Keratinocyte (primary cell): ENCODE results near the gene GGA1. TPM values are rescaled to one million over a fixed set of nuclear protein-coding genes. Genes with fewer than 3 reads are reported as not detected.

Experiments used
- DNase-seq: peaks from one replicate; pipeline ENCODE4 v3.0.0-alpha.2; 2011; ENCODE audit warnings: low read depth, missing footprints, low spot score
- FAIRE-seq: peaks from 2 replicates; lab custom pipeline; 2011; peaks lifted over from hg19 to GRCh38; lab: Jason Lieb, UNC
- H2AFZ ChIP-seq: 2 replicates; pipeline ENCODE4 v1.6.0; 2012; ENCODE audit warnings: low read length, control low read depth, inconsistent platforms; ENCODE audit not compliant: control insufficient read depth
- H3K27ac ChIP-seq: 2 replicates; pipeline ENCODE4 v1.5.1; 2011; ENCODE audit warnings: low read length; ENCODE audit not compliant: control insufficient read depth, insufficient read depth
- H3K27me3 ChIP-seq: 3 replicates; pipeline ENCODE4 v1.6.0; 2011; ENCODE audit warnings: low read length; ENCODE audit not compliant: control insufficient read depth, insufficient read depth; ENCODE audit errors: extremely low read depth
- H3K36me3 ChIP-seq, 2 experiments: 2 replicates in 1 of 2; 3 replicates in 1 of 2; pipeline ENCODE4 v1.5.1; 2011; ENCODE audit warnings: low read length in 2 of 2, mild to moderate bottlenecking in 1 of 2; ENCODE audit not compliant: control insufficient read depth in 2 of 2, insufficient read depth in 2 of 2; ENCODE audit errors: extremely low read depth in 1 of 2
- H3K4me1 ChIP-seq: 3 replicates; pipeline ENCODE4 v1.5.1; 2011; ENCODE audit warnings: low read length; ENCODE audit not compliant: control insufficient read depth, insufficient read depth; ENCODE audit errors: extremely low read depth
- H3K4me2 ChIP-seq: 3 replicates; pipeline ENCODE4 v1.6.0; 2011; ENCODE audit warnings: low read depth, low read length; ENCODE audit not compliant: control insufficient read depth, insufficient read depth; ENCODE audit errors: extremely low read depth
- H3K4me3 ChIP-seq, 3 experiments: fragments of 200-600 bp in 1 of 3; sonication (generic) in 1 of 3; 2 replicates in 2 of 3; 3 replicates in 1 of 3; pipeline ENCODE4 v1.5.1; 2011 to 2016; ENCODE audit warnings: low read length in 3 of 3, mild to moderate bottlenecking in 3 of 3, control low read depth in 2 of 3, inconsistent platforms in 1 of 3, low read depth in 1 of 3, mixed read lengths in 1 of 3, mixed run types in 1 of 3, moderate library complexity in 1 of 3; ENCODE audit not compliant: control insufficient read depth in 2 of 3, insufficient read depth in 2 of 3; ENCODE audit errors: extremely low read depth in 1 of 3
- H3K79me2 ChIP-seq: 2 replicates; pipeline ENCODE4 v1.6.0; 2012; ENCODE audit warnings: low read length; ENCODE audit not compliant: control insufficient read depth, insufficient read depth
- H3K9ac ChIP-seq: 3 replicates; pipeline ENCODE4 v1.6.0; 2011; ENCODE audit warnings: low read length; ENCODE audit not compliant: control insufficient read depth, insufficient read depth; ENCODE audit errors: extremely low read depth
- H3K9me1 ChIP-seq: 3 replicates; pipeline ENCODE4 v1.6.0; 2011; ENCODE audit warnings: low read length; ENCODE audit not compliant: control insufficient read depth, insufficient read depth; ENCODE audit errors: extremely low read depth
- H3K9me3 ChIP-seq: 2 replicates; pipeline ENCODE4 v1.5.1; 2012; ENCODE audit warnings: low read depth, low read length; ENCODE audit not compliant: control insufficient read depth
- H4K20me1 ChIP-seq: 3 replicates; pipeline ENCODE4 v1.6.0; 2011; ENCODE audit warnings: low read length; ENCODE audit not compliant: control insufficient read depth, insufficient read depth; ENCODE audit errors: extremely low read depth
- EZH2 ChIP-seq: IDR thresholded peaks from one replicate; pipeline ENCODE4 v1.6.1; 2012; ENCODE audit warnings: inconsistent platforms, mild to moderate bottlenecking, low read length, moderate library complexity
- dilution Hi-C: fragments of 300-500 bp; cut with MboI; formaldehyde crosslinking; loops from one replicate; pipeline ENCODE4 v1.7.0; 2020; ENCODE audit warnings: low sequenced_read_pairs; ENCODE audit not compliant: extremely low pct_ligation_motif_present
- polyA plus RNA-seq, 5 experiments: library from polyadenylated mRNA; depleted of rRNA in 3 of 5; stranded (reverse) in 3 of 5; stranded (forward) in 1 of 5; unstranded in 1 of 5; fragments of >200 nt; gene quantifications; 1 replicate in 1 of 5; 2 replicates in 3 of 5; 3 replicates in 1 of 5; pipeline versions ENCODE4 v1.2.1 to v1.2.3, GENCODE V29; 2011 to 2012; ENCODE audit warnings: missing spikeins in 2 of 5, low read depth in 1 of 5, low replicate concordance in 1 of 5
- TF ChIP-seq, protein P1 (sequence below), 3 experiments: IDR thresholded peaks in 1 of 3; conservative IDR thresholded peaks in 1 of 3; optimal IDR thresholded peaks in 1 of 3; 2 replicates in 2 of 3; 3 replicates in 1 of 3; pipeline versions ENCODE3 to v1.5.1; 2011; ENCODE audit warnings: low read length in 3 of 3, mild to moderate bottlenecking in 3 of 3, moderate library complexity in 2 of 3, control low read depth in 1 of 3, inconsistent platforms in 1 of 3; ENCODE audit not compliant: insufficient read depth in 2 of 3; ENCODE audit errors: extremely low read depth in 1 of 3

Gene GGA1
- polyA plus RNA-seq, 1 donor (not counting 4 experiments of a cell fraction or from before 2014, with no cell fraction given): 29.2 TPM

DNA sequence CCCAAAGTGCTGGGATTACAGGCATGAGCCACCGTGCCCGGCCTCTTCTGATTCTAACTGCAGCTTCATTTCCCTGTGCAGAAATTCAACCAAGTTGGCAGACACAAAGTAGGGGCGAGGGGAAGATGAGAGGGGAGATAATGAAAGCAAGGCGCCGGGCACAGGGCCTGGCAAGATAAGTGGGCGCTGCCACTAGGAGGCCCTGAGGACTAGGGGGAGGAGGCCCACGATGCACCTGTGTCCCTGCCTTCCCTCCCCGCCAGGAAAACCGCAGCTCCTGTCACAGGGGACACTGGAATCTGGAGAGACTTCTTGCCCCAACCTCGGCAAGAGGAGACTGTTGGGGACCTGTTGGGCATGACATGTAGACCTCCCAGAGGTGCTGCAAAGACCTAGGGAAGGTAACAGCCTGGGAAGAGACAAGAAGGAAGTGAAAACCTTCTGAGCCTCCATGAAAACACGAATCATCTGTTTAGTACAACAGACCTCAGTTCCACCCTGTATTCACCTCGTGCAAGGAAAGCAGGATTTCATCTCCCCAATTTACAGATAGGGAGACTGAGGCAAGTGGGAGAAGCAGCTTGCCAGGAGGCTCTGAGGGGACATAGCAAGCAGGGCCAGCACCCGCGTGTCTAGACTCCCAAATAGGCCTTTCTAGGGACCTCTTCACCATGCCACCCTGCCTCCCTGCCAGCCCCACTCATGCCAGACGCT is 63.7 kb downstream of the GGA1 start:
- Histone ChIP-seq H2AFZ (no peak overlapping the region), H3K36me3 (no peaks in the 10 kb centered on the region), H3K9ac (no peak overlapping the region), H4K20me1 (no peaks in the 10 kb centered on the region), H3K4me1 (peaks cover 23% of the 10 kb centered on the region), H3K27me3 (no peaks in the 10 kb centered on the region), H3K79me2 (peaks cover 14% of the 10 kb centered on the region), H3K27ac (no peak overlapping the region), H3K9me1 (no peaks in the 10 kb centered on the region), H3K4me3 (no peak overlapping the region), H3K9me3 (no peaks in the 10 kb centered on the region), H3K4me2 (no peak overlapping the region)
- FAIRE-seq (no peak), DNase-seq (no peak)
- dilution Hi-C loops: no loop called here
- no peak for TF ChIP-seq EZH2
- TF ChIP-seq, protein P1, sequence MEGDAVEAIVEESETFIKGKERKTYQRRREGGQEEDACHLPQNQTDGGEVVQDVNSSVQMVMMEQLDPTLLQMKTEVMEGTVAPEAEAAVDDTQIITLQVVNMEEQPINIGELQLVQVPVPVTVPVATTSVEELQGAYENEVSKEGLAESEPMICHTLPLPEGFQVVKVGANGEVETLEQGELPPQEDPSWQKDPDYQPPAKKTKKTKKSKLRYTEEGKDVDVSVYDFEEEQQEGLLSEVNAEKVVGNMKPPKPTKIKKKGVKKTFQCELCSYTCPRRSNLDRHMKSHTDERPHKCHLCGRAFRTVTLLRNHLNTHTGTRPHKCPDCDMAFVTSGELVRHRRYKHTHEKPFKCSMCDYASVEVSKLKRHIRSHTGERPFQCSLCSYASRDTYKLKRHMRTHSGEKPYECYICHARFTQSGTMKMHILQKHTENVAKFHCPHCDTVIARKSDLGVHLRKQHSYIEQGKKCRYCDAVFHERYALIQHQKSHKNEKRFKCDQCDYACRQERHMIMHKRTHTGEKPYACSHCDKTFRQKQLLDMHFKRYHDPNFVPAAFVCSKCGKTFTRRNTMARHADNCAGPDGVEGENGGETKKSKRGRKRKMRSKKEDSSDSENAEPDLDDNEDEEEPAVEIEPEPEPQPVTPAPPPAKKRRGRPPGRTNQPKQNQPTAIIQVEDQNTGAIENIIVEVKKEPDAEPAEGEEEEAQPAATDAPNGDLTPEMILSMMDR (optimal IDR thresholded peaks at IDR 0.05 in 1 of 3, IDR thresholded peaks at IDR 0.05 in 1 of 3, conservative IDR thresholded peaks at IDR 0.05 in 1 of 3; ENCODE audit: extremely low read depth in 1 of 3, insufficient read depth in 2 of 3, low read length in 3 of 3): peak in 1 of 3 experiments; percentile 10

DNA sequence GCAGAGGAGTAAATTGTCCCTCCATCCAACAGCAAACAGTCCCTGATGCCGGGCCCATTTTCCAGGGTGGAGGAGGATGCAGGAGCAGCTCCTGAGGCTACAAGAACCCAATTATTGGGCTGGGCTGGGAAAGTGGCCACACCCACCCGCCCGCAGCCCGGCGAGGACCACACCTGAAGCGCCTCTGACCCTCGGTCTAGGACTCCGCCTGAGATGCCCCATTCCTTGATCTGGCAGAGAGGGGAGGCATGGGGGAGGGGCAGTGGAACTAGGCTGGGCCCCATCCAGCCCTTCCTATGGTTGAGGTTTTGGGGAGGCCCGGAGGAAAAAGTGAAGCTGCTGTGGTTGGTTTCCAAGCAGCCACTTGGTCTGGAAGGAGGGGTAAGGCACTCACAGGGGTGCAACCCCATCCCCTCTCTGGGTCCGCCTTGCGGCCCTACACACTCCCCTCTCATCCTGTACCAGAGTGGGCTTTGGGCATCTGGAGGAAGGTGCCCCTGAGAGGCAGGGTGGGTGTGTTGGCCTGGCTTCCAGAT is 64.4 kb downstream of the GGA1 start:
- H3K9me1 ChIP-seq: no peaks in the 10 kb centered on the region
- no peak overlapping the region for H2AFZ ChIP-seq
- TF ChIP-seq EZH2: no peak
- no peak overlapping the region for H3K4me3 ChIP-seq
- no peaks in the 10 kb centered on the region for H3K9me3 ChIP-seq
- no peaks in the 10 kb centered on the region for H4K20me1 ChIP-seq
- peaks cover 16% of the 10 kb centered on the region for H3K79me2 ChIP-seq
- H3K27ac ChIP-seq: no peak overlapping the region
- no peak overlapping the region for H3K4me2 ChIP-seq
- dilution Hi-C loops: no loop called here
- H3K9ac ChIP-seq: no peak overlapping the region
- no peak for FAIRE-seq
- H3K27me3 ChIP-seq: no peaks in the 10 kb centered on the region
- H3K36me3 ChIP-seq: no peaks in the 10 kb centered on the region
- H3K4me1 ChIP-seq: peaks cover 25% of the 10 kb centered on the region
- DNase-seq: no peak
